Measurements from ENCODE around the gene SPATA31E1. TPM values are rescaled to one million over a fixed set of nuclear protein-coding genes. Genes with fewer than 3 reads are reported as not detected.

The SPATA31E1 gene
- total RNA-seq, 4 donors from 2014 or later: not detected

DNA sequence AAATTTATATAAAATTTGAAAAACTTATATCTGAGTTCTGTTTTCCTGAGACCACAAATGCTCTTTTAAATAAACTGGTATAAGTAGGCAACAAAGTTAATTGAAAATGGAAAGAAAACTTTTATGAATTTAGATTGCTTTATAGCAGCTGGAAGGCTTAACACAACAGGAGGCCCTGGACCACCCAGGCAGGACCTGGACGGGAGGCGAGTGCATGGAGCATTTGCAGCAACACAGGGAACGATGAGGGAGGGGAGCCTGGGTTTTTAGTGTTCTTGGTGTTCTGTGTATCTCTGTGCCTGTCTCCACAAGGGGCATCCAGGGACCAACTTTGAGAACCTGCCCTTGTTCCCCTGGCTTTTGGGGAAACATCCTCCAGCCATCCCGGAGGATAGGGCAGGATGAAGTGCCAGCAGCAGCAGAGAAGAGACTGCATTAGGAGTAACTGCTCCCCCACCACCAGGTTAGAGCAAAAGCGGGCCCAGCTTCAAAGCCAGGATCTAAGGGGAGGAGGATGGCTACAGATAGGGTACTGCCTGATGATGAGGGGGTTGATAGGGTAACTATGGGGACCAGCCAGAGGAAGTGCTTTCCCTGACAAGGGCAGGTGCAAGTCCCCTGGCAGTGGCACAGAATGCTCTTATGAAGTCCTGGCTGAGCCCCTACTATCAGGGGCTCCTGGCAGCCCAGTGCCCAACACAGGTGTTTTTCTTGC, 6.7 kb upstream of the SPATA31E1 start:
- intact Hi-C loops (cut with DNase I; ENCODE audit: low total_unique reads): no loop called here
- TF ChIP-seq, protein P1, sequence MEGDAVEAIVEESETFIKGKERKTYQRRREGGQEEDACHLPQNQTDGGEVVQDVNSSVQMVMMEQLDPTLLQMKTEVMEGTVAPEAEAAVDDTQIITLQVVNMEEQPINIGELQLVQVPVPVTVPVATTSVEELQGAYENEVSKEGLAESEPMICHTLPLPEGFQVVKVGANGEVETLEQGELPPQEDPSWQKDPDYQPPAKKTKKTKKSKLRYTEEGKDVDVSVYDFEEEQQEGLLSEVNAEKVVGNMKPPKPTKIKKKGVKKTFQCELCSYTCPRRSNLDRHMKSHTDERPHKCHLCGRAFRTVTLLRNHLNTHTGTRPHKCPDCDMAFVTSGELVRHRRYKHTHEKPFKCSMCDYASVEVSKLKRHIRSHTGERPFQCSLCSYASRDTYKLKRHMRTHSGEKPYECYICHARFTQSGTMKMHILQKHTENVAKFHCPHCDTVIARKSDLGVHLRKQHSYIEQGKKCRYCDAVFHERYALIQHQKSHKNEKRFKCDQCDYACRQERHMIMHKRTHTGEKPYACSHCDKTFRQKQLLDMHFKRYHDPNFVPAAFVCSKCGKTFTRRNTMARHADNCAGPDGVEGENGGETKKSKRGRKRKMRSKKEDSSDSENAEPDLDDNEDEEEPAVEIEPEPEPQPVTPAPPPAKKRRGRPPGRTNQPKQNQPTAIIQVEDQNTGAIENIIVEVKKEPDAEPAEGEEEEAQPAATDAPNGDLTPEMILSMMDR (IDR thresholded peaks at IDR 0.05): no peak
- TF ChIP-seq POLR2A (IDR thresholded peaks at IDR 0.05): no peak
- DNase-seq (ENCODE audit: low spot score in 2 of 2): no peak
- no peak overlapping the region for H3K4me3 ChIP-seq (ENCODE audit: low read depth, poor library complexity, severe bottlenecking)
- WGBS, 2 donors: 70 to 73% methylated on average over 5 of the region's 5 CpGs

GRCh38 chr9:87876708-87877107, 6.0 kb upstream of the SPATA31E1 start:
- H3K4me3 ChIP-seq (ENCODE audit: low read depth, poor library complexity, severe bottlenecking): no peak overlapping the region
- intact Hi-C loops (cut with DNase I; ENCODE audit: low total_unique reads): no loop called here
- TF ChIP-seq POLR2A (IDR thresholded peaks at IDR 0.05): no peak
- TF ChIP-seq, protein P1 (IDR thresholded peaks at IDR 0.05): no peak
- DNase-seq (ENCODE audit: low spot score in 2 of 2): no peak
- 89 to 90% methylated on average over 5 of the region's 5 CpGs for WGBS, 2 donors

- 83 to 94% methylated on average over 1 of the region's 1 CpG for WGBS, 2 donors
- intact Hi-C loops (cut with DNase I; ENCODE audit: low total_unique reads): no loop called here
- no peak overlapping the region for H3K4me3 ChIP-seq (ENCODE audit: low read depth, poor library complexity, severe bottlenecking)
- no peak for TF ChIP-seq POLR2A (IDR thresholded peaks at IDR 0.05)
- TF ChIP-seq, protein P1 (IDR thresholded peaks at IDR 0.05): no peak
- DNase-seq (ENCODE audit: low spot score in 2 of 2): no peak
Observed at GRCh38 chr9:87878989-87879511, 3.6 kb upstream of the SPATA31E1 start.

GRCh38 chr9:87880116-87880515, 2.6 kb upstream of the SPATA31E1 start:
- intact Hi-C loops (cut with DNase I; ENCODE audit: low total_unique reads): no loop called here
- H3K4me3 ChIP-seq (ENCODE audit: low read depth, poor library complexity, severe bottlenecking): no peak overlapping the region
- TF ChIP-seq, protein P1 (IDR thresholded peaks at IDR 0.05): no peak
- TF ChIP-seq POLR2A (IDR thresholded peaks at IDR 0.05): no peak
- 66 to 71% methylated on average over 8 of the region's 8 CpGs for WGBS, 2 donors
- DNase-seq (ENCODE audit: low spot score in 2 of 2): no peak

GRCh38 chr9:87880683-87881082, 2.0 kb upstream of the SPATA31E1 start:
- no peak overlapping the region for H3K4me3 ChIP-seq (ENCODE audit: low read depth, poor library complexity, severe bottlenecking)
- TF ChIP-seq, protein P1 (IDR thresholded peaks at IDR 0.05): no peak
- TF ChIP-seq POLR2A (IDR thresholded peaks at IDR 0.05): no peak
- 64 to 68% methylated on average over 6 of the region's 6 CpGs for WGBS, 2 donors
- no peak for DNase-seq (ENCODE audit: low spot score in 2 of 2)
- intact Hi-C loops (cut with DNase I; ENCODE audit: low total_unique reads): no loop called here

All from lower leg skin (tissue), 4 donors.